Measurements from ENCODE around the gene IRAG1. TPM values are rescaled to one million over a fixed set of nuclear protein-coding genes. Genes with fewer than 3 reads are reported as not detected.

IRAG1 gene, protein sequence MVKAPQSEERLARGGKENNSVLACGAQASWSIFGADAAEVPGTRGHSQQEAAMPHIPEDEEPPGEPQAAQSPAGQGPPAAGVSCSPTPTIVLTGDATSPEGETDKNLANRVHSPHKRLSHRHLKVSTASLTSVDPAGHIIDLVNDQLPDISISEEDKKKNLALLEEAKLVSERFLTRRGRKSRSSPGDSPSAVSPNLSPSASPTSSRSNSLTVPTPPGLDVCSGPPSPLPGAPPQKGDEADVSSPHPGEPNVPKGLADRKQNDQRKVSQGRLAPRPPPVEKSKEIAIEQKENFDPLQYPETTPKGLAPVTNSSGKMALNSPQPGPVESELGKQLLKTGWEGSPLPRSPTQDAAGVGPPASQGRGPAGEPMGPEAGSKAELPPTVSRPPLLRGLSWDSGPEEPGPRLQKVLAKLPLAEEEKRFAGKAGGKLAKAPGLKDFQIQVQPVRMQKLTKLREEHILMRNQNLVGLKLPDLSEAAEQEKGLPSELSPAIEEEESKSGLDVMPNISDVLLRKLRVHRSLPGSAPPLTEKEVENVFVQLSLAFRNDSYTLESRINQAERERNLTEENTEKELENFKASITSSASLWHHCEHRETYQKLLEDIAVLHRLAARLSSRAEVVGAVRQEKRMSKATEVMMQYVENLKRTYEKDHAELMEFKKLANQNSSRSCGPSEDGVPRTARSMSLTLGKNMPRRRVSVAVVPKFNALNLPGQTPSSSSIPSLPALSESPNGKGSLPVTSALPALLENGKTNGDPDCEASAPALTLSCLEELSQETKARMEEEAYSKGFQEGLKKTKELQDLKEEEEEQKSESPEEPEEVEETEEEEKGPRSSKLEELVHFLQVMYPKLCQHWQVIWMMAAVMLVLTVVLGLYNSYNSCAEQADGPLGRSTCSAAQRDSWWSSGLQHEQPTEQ
- total RNA-seq, result 0.26 and 0.51 TPM in 2 replicates

DNA sequence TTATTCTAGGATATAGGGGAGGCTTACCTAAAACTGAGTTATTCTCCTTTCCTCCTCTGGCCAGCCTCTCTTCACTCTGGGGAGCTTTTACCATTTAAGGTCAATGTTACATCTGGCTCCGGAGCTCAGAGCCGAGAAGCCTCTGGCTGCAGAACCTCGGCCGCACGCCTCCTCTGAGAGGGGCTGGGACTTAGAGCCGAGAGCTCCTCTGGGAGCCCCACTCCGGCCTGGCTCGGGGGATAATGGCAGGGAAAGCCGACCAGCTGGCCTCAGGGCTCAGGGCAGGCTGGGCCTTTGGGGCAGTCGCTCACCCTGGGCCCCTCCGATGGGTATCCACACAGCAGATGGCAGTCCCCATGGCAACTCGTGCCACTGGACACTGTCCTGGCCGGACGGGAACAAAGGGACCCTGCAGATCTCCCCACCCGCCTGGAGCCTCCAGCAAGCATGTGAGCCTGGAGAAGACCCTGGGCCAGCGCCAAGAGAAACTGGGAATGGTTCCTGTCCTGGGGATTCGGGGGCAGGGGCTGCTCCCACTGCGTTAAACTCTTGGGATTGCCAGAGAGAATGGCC, at the start of gene IRAG1:
IRAG1 (minus strand) TSS at position 247 of the 573 bp plus-strand sequence; CDS start at position 94, 153 bp downstream.
- no peak for FAIRE-seq

GRCh38 chr11:10742460-10743208, 49.1 kb upstream of the IRAG1 start:
- no peak for TF ChIP-seq CTCF (IDR thresholded peaks at IDR 0.05; ENCODE audit: insufficient read depth, low read length, severe bottlenecking)
- DNase-seq (ENCODE audit: low read depth) (peak; percentile 65), FAIRE-seq (no peak)
- no peak overlapping the region for H3K4me3 ChIP-seq (ENCODE audit: low read depth, low read length)
- no peaks in the 10 kb centered on the region for H3K27me3 ChIP-seq (ENCODE audit: control insufficient read depth, insufficient read depth, low read length)
- no peaks in the 10 kb centered on the region for H3K36me3 ChIP-seq (ENCODE audit: control insufficient read depth, insufficient read depth, low read length)

More for the DNA sequence above, at the start of gene IRAG1:
- Histone ChIP-seq H3K27me3 (ENCODE audit: control insufficient read depth, insufficient read depth, low read length) (no peaks in the 10 kb centered on the region), H3K36me3 (ENCODE audit: control insufficient read depth, insufficient read depth, low read length) (no peaks in the 10 kb centered on the region), H3K4me3 (ENCODE audit: low read depth, low read length) (no peak within 1 kb of the TSS)
- no peak for DNase-seq (ENCODE audit: low read depth)
- no peak for TF ChIP-seq CTCF (IDR thresholded peaks at IDR 0.05; ENCODE audit: insufficient read depth, low read length, severe bottlenecking)

DNA sequence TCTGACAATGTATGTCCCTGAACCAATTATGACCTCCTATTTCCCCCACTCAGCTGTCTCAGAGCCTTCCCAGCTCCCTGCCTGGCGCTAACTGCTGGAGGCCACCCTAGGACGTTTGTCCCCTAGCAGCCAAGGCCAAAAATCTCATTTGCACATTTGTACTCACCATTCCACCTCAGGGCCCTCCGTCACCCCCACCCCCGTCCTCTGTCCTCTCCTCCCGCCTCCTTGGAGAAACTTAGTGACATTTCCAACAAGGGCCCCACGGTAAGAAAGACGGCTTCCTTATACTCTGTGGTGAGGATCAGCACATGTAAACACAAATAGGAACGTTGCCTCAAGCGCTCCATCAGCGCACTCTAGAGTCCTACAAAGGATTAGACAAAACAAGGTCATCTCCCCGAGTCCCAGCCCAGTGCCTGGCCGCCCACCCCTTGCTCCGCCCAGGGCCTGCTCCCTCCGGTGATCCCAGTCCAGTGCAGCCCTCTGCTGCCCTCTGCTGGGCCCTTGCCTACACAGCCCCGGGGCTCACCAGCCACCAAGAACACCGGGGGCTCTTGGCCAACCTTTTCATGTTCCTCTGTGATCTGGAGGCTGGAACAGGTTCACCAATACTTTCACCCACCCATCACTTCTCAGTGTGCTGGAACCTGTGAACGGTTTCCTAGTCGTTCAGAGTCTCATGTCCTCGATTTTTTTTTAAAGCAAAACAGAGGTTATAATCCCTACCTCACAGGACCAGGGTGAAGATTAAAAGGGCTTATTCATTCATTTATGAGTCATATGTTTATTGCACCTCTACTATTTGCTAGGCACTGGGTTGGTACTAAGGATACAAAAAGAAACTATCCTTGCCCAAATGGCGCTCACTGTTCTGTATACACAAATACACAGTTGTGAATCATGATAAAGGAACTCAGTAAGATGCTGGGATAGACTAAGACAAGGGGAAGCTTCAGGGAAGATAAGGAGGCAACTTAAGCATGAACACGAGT, 42.2 kb upstream of the IRAG1 start:
- TF ChIP-seq CTCF (IDR thresholded peaks at IDR 0.05; ENCODE audit: insufficient read depth, low read length, severe bottlenecking), result peak; percentile 97
- no peak for FAIRE-seq
- H3K36me3 ChIP-seq (ENCODE audit: control insufficient read depth, insufficient read depth, low read length), result no peaks in the 10 kb centered on the region
- peak; percentile 91 for DNase-seq (ENCODE audit: low read depth)
- peak overlapping the region; percentile 12 for H3K4me3 ChIP-seq (ENCODE audit: low read depth, low read length)
- H3K27me3 ChIP-seq (ENCODE audit: control insufficient read depth, insufficient read depth, low read length), result no peaks in the 10 kb centered on the region

GRCh38 chr11:10731064-10731680, 37.6 kb upstream of the IRAG1 start:
- FAIRE-seq (no peak), DNase-seq (ENCODE audit: low read depth) (no peak)
- no peaks in the 10 kb centered on the region for H3K36me3 ChIP-seq (ENCODE audit: control insufficient read depth, insufficient read depth, low read length)
- H3K4me3 ChIP-seq (ENCODE audit: low read depth, low read length), result no peak overlapping the region
- TF ChIP-seq CTCF (IDR thresholded peaks at IDR 0.05; ENCODE audit: insufficient read depth, low read length, severe bottlenecking), result no peak
- H3K27me3 ChIP-seq (ENCODE audit: control insufficient read depth, insufficient read depth, low read length), result peaks cover 4% of the 10 kb centered on the region
